ENCODE data around the gene CFAP74.

The CFAP74 gene

GRCh38 chr1:2024887-2025286 is 21.3 kb upstream of the CFAP74 start:
- Mint-ChIP-seq H3K27me3 (ENCODE audit: low read depth) (peaks cover 37% of the 10 kb centered on the region), H3K27ac (no peak overlapping the region), H3K4me1 (no peaks in the 10 kb centered on the region), H3K9me3 (no peaks in the 10 kb centered on the region), H3K36me3 (ENCODE audit: low read depth) (no peaks in the 10 kb centered on the region), H3K4me3 (no peak overlapping the region)
- TF ChIP-seq CTCF (IDR thresholded peaks at IDR 0.05; ENCODE audit: unreplicated experiment in 3 of 3), result no peak

DNA sequence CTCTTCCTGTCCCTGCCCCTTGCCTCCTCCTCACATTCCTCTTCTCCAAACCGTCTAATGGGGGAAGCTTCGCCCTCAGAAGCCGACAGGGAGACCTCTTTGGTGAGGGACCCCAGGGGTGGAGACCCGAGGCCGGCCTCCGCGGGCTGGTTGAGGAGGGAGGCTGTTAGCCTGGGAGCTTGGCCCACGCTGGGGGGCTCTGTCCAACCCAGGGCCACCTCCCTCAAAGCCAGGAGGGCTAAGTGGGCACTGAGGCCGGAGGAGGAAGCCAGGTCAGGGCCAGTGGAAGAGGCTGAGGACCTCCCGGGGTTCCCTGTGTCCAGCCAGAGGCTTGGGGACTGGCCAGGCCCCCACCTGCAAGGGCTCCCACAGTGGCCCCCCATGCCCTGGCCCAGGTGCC is 20.9 kb upstream of the CFAP74 start:
- Mint-ChIP-seq H3K36me3 (ENCODE audit: low read depth) (no peaks in the 10 kb centered on the region), H3K27me3 (ENCODE audit: low read depth) (peaks cover 40% of the 10 kb centered on the region), H3K9me3 (no peaks in the 10 kb centered on the region), H3K27ac (no peak overlapping the region), H3K4me1 (no peaks in the 10 kb centered on the region), H3K4me3 (no peak overlapping the region)
- TF ChIP-seq CTCF (IDR thresholded peaks at IDR 0.05; ENCODE audit: unreplicated experiment in 3 of 3), result no peak

GRCh38 chr1:2023187-2023586 is 19.6 kb upstream of the CFAP74 start:
- H3K4me1 Mint-ChIP-seq, result peaks cover 5% of the 10 kb centered on the region
- no peak overlapping the region for H3K27ac Mint-ChIP-seq
- H3K4me3 Mint-ChIP-seq, result no peak overlapping the region
- no peaks in the 10 kb centered on the region for H3K36me3 Mint-ChIP-seq (ENCODE audit: low read depth)
- peaks cover 45% of the 10 kb centered on the region for H3K27me3 Mint-ChIP-seq (ENCODE audit: low read depth)
- TF ChIP-seq CTCF (IDR thresholded peaks at IDR 0.05; ENCODE audit: unreplicated experiment in 3 of 3), result no peak
- H3K9me3 Mint-ChIP-seq, result peaks cover 3% of the 10 kb centered on the region

GRCh38 chr1:2022063-2022770 is 18.6 kb upstream of the CFAP74 start:
- Mint-ChIP-seq H3K36me3 (ENCODE audit: low read depth) (no peaks in the 10 kb centered on the region), H3K27me3 (ENCODE audit: low read depth) (peaks cover 50% of the 10 kb centered on the region), H3K4me3 (no peak overlapping the region), H3K9me3 (peaks cover 3% of the 10 kb centered on the region), H3K4me1 (peaks cover 5% of the 10 kb centered on the region), H3K27ac (no peak overlapping the region)
- no peak for TF ChIP-seq CTCF (IDR thresholded peaks at IDR 0.05; ENCODE audit: unreplicated experiment in 3 of 3)

DNA sequence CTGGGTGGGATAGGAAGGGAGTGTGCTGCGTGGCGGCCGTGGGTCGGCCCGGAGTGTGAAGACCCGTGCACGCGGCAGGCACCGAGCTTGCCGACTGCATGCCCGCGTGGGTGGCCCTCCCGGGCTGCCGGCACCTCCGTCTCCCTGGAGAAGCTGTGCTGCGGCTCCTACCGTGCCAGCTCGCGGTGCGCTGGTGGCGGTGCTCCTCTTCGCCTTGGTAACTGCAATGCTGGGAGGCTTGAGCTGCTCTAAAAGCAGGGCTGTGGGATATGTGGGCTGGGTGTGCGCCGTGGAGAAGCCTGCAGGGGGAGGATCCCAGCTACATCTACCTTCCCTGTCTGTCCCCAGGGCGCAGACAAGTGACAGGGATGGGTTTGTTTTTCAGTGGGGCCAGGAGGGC is 18.0 kb upstream of the CFAP74 start:
- H3K9me3 Mint-ChIP-seq, result peaks cover 3% of the 10 kb centered on the region

More for the DNA sequence above, 18.0 kb upstream of the CFAP74 start:
- H3K4me1 Mint-ChIP-seq, result peaks cover 5% of the 10 kb centered on the region
- no peak overlapping the region for H3K27ac Mint-ChIP-seq
- no peak for TF ChIP-seq CTCF (IDR thresholded peaks at IDR 0.05; ENCODE audit: unreplicated experiment in 3 of 3)
- H3K27me3 Mint-ChIP-seq (ENCODE audit: low read depth), result peaks cover 51% of the 10 kb centered on the region
- H3K36me3 Mint-ChIP-seq (ENCODE audit: low read depth), result no peaks in the 10 kb centered on the region
- peak overlapping the region in 1 of 3 experiments; percentile 57 for H3K4me3 Mint-ChIP-seq
